ENCODE measurements around the gene SSBP3.
A peak's percentile ranks its signal among the peaks of the same experiment; 100 is the strongest.

The SSBP3 gene

DNA sequence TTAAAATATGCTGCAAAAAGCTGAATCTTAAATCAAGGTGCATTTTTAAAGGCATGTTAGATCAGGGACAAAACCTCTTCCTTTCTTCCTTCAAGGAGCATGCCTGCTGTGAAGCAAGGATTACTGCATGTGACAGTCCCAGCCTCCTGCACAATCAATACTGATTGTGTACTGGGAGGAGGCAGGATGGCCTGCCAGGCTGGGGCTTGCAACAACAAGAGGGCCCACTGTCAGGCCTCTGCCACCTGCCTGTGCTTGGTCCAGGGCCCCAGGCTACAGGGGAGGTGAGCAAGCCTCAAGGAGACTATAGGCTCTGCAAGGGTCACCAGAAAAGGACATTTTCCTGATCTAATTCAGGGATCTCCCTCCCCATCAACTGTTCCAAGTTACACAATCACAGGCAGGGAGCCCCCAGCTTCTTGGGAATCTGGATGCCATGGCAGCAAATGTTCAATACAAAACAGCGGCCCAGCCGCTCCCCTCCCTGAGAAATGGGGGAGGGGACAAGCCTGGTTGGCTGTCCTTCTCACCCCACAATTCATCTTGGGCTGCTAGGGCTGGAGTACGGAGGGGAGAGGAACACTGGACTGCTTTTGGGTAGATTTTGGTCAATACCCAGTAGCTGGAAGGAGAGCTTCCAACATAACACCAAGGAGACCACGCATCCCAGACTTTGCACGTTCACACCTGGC is 76.7 kb downstream of the SSBP3 start:
- DNase-seq (ENCODE audit: low spot score): no peak

GRCh38 chr1:54328066-54328636 is 78.0 kb downstream of the SSBP3 start:
- no peak for DNase-seq (ENCODE audit: low spot score)

DNA sequence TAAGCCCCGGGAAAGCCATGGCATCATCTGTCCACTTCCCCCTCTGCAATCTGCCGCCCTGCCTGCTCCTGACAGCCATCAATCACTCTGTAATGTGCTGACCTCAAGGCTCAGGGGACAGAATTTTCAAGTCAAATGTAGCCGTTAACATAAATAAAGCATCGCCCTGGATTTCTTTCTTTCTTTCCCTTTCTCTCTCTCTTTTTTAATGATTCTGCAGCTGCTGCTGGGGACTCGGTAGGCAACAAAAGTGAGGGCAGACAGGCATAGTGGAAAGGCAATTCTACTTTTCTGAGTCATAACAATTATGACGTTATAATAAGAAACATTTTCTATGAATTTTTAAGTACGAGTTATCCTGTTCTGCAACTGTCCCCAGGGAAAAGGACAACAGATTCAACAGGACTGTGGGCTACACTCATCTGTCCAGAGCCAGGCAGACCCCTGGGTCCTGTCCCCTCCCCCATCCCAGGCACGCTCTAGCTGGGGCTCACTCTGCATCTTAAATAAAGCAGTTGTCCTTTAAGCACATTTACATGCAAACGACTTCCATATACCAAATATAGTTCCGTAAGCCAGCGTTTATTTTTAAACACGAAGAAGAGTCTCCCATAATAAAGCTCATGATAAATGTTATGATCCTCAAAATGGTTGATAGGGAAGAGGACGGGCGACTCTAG is 78.7 kb downstream of the SSBP3 start:
- DNase-seq (ENCODE audit: low spot score): peak; percentile 61

- no peak for DNase-seq (ENCODE audit: low spot score)
Observed at GRCh38 chr1:54326543-54327385, 79.4 kb downstream of the SSBP3 start.

DNA sequence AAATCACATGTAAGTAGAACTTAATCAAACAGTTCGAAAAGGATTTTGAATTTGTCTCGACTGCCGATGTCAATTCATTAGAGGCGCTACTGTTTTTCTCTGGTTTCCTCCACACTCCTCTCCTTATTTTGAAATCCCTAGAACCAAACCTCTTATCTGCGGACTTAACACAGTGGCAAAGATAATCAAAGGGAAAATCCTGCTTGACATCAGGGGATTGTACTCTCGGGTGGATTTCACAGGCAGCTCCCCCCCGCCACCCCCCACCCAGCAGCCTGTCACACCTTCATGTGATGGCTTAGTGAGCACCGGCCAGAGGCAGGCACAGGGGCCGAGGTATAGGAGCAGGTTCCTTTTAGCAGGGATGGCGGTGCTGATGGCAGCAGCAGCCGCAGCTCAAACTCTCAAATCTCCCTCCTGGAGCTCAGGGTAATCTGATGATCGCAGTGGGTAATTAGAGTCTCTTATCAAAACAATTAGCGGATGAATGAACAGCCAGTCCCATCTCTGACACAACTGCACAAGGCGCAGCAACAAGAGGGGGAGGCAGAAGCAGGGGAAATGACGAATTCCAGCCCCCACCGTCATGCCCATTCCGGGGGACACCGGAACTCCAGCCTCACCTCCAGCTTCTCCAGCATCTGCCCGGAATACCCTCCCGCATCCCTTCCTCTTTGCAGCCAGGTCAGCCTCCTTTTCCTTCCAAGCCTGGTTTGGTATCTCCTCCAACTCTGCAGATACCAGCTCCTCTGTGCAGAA is 80.3 kb downstream of the SSBP3 start:
- DNase-seq (ENCODE audit: low spot score): no peak

DNA sequence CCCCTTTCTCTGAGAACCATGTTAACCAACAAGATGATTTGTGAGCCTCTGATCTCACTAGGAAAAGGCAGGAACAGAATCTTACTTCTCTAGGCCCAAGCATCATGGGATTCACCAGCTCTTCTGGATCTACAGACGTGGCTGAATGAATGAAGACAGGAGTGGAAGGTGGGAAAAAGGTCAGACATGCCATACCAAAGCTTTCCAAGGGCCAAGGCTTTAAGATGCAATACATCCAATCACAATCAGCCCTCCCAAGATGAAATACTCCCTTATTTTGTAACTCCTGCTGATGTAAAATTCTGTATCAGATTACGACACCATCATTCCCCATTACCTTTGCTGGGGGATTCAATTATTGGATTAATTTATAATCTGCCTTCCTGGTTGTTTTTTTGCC is 80.9 kb downstream of the SSBP3 start:
- DNase-seq (ENCODE audit: low spot score): no peak

- peak; percentile 44 for DNase-seq (ENCODE audit: low spot score)
Observed at GRCh38 chr1:54324251-54325140, 81.7 kb downstream of the SSBP3 start.

GRCh38 chr1:54323921-54324250 is 82.3 kb downstream of the SSBP3 start:
- no peak for DNase-seq (ENCODE audit: low spot score)

DNA sequence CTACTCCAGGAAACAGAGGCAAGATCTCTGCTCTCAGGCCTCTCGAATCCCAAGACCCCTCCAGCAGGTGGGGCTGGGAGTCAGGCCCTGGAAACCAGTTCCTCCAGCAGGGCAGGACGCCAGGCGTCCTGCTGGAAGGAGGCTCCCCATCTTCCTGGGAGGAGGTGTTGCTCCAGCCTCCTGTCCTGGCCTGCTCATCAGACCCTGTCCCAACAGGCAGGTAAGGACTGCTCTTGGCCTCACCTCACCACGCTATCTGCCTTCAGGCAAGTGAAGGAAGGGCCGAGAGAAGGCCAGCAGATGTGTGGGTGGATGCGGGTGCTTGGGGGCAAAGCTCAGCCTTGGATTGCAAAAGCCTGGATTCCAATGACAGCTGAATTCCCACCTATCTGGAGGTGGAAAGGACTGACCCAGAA is 82.9 kb downstream of the SSBP3 start:
- DNase-seq (ENCODE audit: low spot score): no peak

DNA sequence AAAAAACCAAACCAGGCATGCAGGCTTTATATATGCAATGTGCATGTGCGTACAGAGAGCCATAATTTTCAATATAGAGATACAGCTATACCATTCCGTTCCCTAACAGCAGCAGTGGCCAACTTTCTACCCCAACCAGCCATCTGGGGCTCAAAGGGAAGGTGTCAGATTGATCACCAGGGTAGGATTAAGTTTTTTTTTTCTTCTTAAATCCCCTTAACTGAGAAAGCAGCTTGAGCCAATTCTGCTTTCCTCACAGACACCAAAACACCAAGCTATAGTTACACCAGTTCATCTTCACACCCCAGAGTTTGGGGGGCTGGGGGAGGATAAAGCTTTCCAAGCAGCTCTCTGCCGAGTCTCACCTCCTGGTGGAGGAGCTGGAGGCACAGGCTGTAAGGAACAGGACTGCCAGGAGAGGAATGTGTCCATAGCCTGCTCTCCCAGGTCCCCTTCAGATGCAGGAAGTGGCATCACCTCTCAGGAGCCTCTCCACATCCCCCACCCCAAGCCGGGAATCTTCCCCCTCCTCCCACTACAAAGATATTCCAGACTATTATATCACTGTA is 87.9 kb downstream of the SSBP3 start:
- DNase-seq (ENCODE audit: low spot score): no peak

DNA sequence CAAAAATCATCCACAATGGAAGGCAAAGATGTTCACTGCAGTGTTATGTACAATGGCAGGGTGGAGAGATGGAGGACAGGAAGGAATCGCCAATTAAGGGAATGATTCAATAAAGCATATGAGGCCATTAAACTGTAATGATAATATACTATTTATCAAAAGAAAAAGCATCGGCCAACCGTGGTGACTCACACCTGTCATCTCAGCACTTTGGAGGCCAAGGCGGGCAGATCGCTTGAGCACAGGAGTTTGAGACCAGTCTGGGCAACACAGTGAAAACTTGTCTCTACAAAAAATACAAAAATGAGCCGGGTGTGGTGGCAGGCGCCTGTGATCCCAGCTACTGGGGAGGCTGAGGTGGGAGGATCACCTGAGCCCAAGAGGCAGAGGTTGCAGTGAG is 89.1 kb downstream of the SSBP3 start:
- no peak for DNase-seq (ENCODE audit: low spot score)

DNA sequence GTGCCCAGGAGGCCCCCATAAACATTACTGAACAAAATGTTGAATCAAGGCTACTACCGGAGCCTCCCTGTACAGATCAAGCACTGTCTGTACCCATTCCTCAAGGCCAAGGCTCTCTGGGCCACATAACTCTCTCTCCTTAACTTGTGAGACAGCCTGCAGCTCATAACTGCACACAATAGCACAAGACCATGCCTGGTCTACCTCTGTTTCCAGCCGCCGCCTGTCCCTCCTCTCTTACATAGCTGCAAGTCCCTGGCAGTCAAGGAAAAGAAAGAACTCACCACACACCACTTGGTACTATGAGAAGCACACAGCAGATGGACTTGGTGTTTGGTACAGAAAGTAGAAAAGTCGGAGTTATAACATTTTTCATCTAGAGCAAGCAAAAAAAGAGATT is 91.1 kb downstream of the SSBP3 start:
- DNase-seq (ENCODE audit: low spot score): no peak

- no peak for DNase-seq (ENCODE audit: low spot score)
Observed at GRCh38 chr1:54314696-54315095, 91.5 kb downstream of the SSBP3 start.

- DNase-seq (ENCODE audit: low spot score): peak; percentile 87
Observed at GRCh38 chr1:54312796-54313316, 93.3 kb downstream of the SSBP3 start.

DNA sequence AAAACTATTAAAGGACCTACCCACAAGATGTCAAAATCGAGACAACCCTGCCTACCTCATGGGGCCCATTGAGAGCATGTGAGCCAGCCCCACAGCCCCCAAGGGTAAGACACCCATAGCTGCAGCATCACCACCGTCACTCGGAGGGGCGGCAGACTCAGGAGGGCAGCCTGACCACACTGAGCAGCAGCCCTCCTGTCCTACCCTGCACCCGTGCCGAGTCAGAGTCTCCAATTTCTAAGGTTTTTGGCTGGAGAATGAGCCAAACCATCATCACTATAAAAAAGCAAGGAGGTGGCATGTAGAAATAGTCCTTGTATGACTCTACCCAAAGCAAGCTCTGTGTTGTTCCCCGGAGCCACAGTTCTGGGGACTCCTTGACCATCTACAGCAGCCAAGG is 94.7 kb downstream of the SSBP3 start:
- no peak for DNase-seq (ENCODE audit: low spot score)

DNA sequence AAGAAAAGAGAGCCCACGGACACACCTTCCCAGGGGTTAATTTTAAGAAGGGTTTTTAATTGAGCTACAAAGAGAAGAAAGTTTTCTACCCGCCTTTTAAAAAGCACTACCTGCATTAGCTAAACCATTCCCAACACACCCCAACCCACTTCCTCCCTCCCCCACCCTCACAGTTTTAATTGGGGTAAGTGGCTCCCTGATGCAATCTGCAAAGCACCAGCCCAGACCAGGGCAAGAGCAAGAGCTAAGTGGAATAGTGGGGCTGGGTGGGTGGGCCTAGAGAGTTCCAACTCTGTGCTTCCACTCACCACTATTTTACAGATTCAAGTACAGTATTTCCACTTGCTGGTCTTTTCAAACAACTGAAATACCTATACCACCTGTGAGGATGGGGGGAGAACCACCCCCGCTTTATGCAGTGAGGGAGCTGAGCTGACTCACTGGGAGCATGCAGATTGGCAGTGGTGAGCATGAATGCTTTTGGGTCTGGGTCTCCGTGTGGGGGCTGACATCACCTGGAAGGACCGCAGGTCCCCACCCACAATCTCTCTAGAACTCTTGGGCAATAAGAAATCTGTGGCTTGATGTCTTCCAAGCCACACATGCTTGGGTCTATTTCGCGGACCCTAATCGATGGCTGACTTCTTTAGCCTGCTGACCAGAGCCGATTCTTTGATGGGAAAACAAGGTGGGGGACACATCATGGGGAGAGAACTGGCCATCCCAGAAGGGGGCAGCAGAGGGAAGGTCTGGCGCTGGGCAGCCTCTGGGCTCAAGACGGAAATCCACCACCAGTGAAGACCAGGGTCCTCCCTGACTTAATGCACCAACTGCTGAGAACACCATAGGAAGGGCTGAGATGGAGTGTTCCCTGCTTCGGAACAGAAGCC is 95.5 kb downstream of the SSBP3 start:
- DNase-seq (ENCODE audit: low spot score): peak; percentile 40

DNA sequence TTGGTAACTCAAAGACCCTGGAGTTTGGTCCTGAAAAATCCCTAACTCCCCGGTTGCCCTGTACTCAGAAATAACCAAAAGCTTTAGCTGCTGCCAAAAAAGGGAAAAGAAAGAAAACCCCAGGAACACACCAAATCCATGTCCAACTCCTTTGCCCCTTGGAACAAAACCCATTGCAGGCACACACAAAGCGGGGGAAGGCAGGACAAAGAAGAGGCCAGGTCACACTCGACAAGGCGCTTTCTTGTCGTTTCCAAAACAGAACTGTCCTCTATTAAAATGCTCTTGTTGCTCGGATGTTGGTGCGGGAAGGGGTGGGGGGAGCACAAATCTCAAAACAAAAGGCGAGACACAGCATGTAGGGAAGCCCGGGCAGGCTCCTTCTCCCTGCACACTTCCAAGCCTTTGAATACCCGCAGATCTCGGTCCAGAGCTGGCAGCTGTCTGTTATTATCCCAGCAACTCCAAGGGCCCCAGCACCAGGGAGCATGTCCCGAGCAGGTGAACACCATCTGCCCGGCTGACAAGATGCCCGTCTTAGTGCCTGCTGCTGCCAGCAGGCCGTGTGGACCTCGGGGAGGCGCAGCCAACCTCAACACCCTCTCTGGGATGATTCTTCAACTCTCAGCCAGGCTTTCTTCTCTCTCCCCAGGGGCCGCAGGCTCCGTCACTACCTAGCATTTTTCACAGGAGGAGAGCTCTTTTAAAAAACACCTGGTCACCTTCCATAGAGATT is 96.4 kb downstream of the SSBP3 start:
- no peak for DNase-seq (ENCODE audit: low spot score)

- DNase-seq (ENCODE audit: low spot score): no peak
Observed at GRCh38 chr1:54307305-54307704, 98.9 kb downstream of the SSBP3 start.
